HFF-Myc (cell line): Measurements from ENCODE around the gene DNAJC15.

Experiments used
- DNase-seq: peaks from one replicate; pipeline ENCODE4 v3.0.0-alpha.2; 2011; ENCODE audit warnings: low read depth; ENCODE audit errors: extremely low read depth
- H3K4me3 ChIP-seq: replicated peaks from 2 replicates; pipeline ENCODE4 v1.5.1; 2011; ENCODE audit warnings: low read depth, mild to moderate bottlenecking, control low read depth, low read length
- TF ChIP-seq, protein P1 (sequence below): IDR thresholded peaks from 2 replicates; pipeline ENCODE4 v1.5.1; 2012; ENCODE audit warnings: mild to moderate bottlenecking, low read depth, low read length, control low read depth; ENCODE audit errors: missing control alignments

Gene DNAJC15

DNA sequence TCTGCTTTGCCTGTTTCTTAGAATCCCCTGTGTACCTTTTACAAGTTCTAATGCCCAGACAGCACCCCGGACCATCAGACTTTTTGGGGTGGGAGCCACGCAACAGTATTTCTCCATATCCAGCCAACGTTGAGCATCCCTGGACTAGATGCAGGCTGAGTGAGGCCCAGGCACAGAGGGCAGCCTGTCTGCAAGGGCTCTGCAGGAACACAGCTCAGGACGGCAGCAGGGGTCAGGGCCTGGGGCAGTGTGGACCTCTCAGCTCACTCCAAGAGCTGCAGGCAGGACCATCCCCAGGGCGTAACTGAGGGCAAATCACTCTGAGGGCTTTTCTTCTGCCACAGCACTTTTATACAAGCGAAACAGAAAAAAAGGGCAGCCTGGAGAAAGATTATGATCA, 95.8 kb downstream of the DNAJC15 start:
- TF ChIP-seq, protein P1, sequence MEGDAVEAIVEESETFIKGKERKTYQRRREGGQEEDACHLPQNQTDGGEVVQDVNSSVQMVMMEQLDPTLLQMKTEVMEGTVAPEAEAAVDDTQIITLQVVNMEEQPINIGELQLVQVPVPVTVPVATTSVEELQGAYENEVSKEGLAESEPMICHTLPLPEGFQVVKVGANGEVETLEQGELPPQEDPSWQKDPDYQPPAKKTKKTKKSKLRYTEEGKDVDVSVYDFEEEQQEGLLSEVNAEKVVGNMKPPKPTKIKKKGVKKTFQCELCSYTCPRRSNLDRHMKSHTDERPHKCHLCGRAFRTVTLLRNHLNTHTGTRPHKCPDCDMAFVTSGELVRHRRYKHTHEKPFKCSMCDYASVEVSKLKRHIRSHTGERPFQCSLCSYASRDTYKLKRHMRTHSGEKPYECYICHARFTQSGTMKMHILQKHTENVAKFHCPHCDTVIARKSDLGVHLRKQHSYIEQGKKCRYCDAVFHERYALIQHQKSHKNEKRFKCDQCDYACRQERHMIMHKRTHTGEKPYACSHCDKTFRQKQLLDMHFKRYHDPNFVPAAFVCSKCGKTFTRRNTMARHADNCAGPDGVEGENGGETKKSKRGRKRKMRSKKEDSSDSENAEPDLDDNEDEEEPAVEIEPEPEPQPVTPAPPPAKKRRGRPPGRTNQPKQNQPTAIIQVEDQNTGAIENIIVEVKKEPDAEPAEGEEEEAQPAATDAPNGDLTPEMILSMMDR = no peak
- no peak overlapping the region for H3K4me3 ChIP-seq
- no peak for DNase-seq

DNA sequence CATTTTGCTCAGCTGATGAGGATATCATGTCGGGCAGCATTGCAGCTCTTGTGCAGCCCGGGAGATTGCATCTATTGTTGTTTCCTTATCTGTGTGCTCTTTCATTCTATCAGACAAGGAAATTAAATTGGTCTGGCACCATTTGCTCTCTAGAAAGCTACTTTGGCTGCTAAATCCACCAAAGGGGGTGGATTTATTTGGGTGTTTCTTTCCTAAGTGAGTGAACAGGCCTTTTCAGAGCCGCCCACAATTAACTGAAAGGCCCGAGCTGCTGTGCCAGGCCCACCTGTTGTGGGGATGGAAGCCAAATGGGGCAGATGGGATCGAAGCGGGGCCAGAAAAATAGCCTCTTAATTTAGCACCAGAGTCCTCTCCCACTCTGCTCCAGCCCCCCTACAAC, 99.4 kb downstream of the DNAJC15 start:
- no peak overlapping the region for H3K4me3 ChIP-seq
- TF ChIP-seq, protein P1 = no peak
- DNase-seq = no peak

DNA sequence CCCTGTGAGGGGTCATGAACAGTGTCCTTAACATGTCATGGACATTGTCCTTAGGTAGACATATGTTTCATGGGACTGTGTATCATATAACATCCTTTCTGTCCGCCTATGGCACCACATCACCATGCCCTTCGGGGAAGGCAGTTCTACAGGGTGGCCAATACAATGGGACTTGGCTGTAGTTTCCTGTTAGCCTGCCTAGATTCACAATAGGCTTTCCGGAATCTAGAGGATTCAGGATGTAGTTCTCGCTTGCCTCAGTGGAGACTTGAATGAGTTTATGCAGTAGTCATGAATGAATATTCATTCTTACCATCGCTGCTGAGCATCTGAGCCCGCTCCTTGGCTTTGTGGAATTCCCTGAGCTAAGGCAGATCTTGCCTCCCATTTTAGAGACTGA, 100.5 kb downstream of the DNAJC15 start:
- TF ChIP-seq, protein P1 = no peak
- no peak for DNase-seq
- H3K4me3 ChIP-seq = no peak overlapping the region

DNA sequence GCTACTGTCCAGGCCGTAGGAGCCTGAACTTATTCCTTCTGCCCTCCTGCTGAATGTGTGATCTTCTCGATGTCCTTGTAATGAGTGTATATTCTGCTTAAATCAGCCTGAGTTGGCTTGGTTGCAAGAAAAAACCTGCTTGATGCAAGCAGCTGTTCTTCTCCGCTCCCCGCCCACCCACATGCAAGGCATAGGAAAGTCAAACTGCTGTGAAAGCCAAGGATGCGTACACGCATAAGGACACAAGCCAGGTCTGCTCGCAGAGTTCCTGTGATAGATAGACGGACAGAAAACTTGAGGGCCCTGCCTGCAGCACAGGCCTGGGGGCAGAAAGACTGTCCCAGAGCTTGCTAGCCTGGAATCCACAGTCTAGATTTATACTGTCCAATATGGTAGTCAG, 101.1 kb downstream of the DNAJC15 start:
- DNase-seq = no peak
- TF ChIP-seq, protein P1 = no peak
- H3K4me3 ChIP-seq = no peak overlapping the region

DNA sequence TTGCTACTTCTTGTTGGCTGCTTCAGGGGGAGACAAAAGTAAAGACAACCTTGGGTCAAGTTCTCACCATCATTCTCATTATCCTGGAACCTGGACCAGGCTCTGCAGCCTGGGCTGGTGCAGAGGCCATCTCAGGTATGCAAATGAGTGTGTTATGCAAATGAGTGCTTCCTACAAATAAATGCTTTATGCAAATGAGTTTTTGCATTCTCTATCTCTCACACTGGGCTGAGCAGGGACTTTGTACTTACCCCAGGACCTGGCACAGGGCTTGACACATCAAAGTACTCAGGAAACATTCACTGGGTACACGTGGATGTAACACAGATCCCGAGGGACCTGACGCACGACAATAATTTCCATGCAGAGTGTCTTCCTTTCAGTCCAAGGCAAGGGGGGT, 103.0 kb downstream of the DNAJC15 start:
- TF ChIP-seq, protein P1 = no peak
- H3K4me3 ChIP-seq = no peak overlapping the region
- DNase-seq = no peak

DNA sequence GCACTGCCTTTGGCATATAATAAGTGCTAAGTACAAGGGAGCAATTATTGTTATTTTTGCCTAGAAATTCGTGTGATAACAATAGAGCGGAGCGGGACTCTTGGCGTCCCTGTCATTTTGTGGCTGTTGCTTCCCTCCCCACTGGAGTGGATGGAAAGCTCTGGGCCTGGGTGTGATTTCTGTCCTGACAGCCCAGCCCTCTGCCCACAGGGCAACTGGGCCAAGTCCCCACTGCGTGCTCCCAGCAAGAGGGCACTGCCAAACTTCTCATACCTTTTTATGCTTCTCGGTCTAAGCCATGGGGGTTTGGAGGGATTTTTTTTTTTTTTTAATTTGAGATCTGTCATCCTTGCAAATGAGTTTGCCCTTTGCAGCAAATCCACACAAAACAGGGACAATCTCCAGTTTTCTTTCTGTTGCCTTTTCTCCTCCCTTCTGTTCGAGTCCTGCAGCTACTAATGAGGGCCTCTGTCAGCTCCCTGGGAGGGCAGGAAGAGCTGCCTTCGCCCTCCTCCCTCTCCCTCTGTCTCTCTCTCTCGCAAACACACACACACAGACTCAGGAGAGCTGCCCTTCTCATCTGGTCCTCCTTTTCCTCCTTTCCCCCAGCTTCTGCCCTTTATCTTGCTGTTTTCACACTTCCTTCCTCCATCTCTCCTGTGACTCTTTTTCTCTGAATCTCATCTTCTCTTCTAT, 103.9 kb downstream of the DNAJC15 start:
- no peak for DNase-seq
- TF ChIP-seq, protein P1 = no peak
- no peak overlapping the region for H3K4me3 ChIP-seq

DNA sequence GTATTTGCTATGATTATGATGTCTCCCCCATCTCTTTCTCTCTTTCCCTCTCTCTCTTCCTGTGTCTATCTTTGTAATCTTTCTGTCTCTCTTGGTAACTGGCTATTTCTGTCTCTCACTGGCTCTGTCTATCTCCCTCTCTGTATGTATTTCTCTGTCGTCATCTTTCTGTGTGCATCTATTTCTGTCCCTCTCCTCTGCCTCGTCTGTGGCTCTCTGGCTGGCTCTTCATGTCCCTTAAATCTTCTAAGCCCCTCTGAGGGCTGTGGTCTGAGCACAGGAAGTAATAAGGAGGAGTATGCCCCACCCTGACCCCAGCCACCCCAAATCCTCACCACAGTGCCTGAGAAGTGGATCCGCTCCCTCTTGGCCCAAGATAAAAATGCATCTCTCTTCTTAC, 104.4 kb downstream of the DNAJC15 start:
- no peak for DNase-seq
- H3K4me3 ChIP-seq = no peak overlapping the region
- TF ChIP-seq, protein P1 = no peak
